ENCODE results near the gene GLRX5.

DNA sequence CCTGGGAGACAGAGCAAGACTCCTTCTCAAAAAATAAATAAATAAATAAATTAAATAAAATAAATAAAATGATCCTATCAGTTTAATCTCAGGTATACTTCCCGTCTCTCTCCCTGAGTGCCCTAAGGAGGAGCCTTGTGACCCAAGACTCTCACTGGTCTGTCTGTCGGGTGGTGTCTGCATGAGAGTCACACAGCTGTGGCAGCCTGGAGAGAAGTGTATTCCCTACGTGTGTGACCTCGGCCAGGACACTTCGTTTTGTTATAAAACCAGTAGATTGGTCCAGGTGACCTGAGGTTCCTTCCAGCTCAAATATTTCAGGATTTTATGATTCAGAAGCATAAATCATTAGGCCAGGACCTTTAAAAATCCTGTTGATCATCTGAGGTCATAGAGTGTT, 23.2 kb upstream of the GLRX5 start:
- TF ChIP-seq EZH2 (IDR thresholded peaks at IDR 0.05; ENCODE audit: borderline replicate concordance) = no peak
- TF ChIP-seq, protein P1, sequence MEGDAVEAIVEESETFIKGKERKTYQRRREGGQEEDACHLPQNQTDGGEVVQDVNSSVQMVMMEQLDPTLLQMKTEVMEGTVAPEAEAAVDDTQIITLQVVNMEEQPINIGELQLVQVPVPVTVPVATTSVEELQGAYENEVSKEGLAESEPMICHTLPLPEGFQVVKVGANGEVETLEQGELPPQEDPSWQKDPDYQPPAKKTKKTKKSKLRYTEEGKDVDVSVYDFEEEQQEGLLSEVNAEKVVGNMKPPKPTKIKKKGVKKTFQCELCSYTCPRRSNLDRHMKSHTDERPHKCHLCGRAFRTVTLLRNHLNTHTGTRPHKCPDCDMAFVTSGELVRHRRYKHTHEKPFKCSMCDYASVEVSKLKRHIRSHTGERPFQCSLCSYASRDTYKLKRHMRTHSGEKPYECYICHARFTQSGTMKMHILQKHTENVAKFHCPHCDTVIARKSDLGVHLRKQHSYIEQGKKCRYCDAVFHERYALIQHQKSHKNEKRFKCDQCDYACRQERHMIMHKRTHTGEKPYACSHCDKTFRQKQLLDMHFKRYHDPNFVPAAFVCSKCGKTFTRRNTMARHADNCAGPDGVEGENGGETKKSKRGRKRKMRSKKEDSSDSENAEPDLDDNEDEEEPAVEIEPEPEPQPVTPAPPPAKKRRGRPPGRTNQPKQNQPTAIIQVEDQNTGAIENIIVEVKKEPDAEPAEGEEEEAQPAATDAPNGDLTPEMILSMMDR (IDR thresholded peaks at IDR 0.05; ENCODE audit: poor library complexity) = no peak

Measured in hepatocyte (in vitro differentiated cells).